HepG2 (cell line): ENCODE results near the gene FBXO28. TPM values are rescaled to one million over a fixed set of nuclear protein-coding genes. Genes with fewer than 3 reads are reported as not detected.

Source experiments
- CREBL2 ChIP-seq: sonication (generic); formaldehyde crosslinking; IDR thresholded peaks from 2 replicates; pipeline ENCODE4 v1.8.1; 2023; ENCODE audit warnings: missing genetic modification reagents, mild to moderate bottlenecking, borderline replicate concordance
- DPF2 ChIP-seq: sonication (generic); formaldehyde crosslinking; IDR thresholded peaks from 2 replicates; pipeline ENCODE4 v1.4.0; 2020; ENCODE audit warnings: mild to moderate bottlenecking, low read depth, missing genetic modification reagents, borderline replicate concordance
- E2F5 ChIP-seq: sonication (generic); formaldehyde crosslinking; conservative IDR thresholded peaks from 2 replicates; pipeline ENCODE4 v1.4.0; 2020; ENCODE audit warnings: missing genetic modification reagents
- FOXK2 ChIP-seq: fragments of 450-650 bp; IDR thresholded peaks from 2 replicates; pipeline ENCODE4 v1.6.1; 2016
- HDAC1 ChIP-seq: sonication (generic); formaldehyde crosslinking; IDR thresholded peaks from 2 replicates; pipeline ENCODE4 v1.5.1; 2020; ENCODE audit warnings: mild to moderate bottlenecking, missing genetic modification reagents
- POLR2G ChIP-seq: fragments of 200-400 bp; formaldehyde crosslinking; IDR thresholded peaks from 2 replicates; pipeline ENCODE4 v1.6.1; 2018; ENCODE audit warnings: mild to moderate bottlenecking, low read depth, low read length, moderate library complexity
- REPIN1 ChIP-seq: sonication (generic); formaldehyde crosslinking; IDR thresholded peaks from 2 replicates; pipeline ENCODE4 v1.8.0; 2022; ENCODE audit warnings: missing genetic modification reagents, low read depth, mild to moderate bottlenecking, borderline replicate concordance
- SMYD3 ChIP-seq: sonication (generic); formaldehyde crosslinking; IDR thresholded peaks from 2 replicates; pipeline ENCODE4 v1.8.1; 2023; ENCODE audit warnings: mild to moderate bottlenecking, missing genetic modification reagents
- TBL1XR1 ChIP-seq: fragments of 150-350 bp; IDR thresholded peaks from 2 replicates; pipeline ENCODE4 v1.6.1; 2014; ENCODE audit warnings: borderline replicate concordance, low read length; ENCODE audit not compliant: partially characterized antibody
- UBTF ChIP-seq: sonication (generic); formaldehyde crosslinking; IDR thresholded peaks from 2 replicates; pipeline ENCODE4 v1.4.0; 2020; ENCODE audit warnings: mild to moderate bottlenecking, missing genetic modification reagents
- XRCC5 ChIP-seq: fragments of 200-400 bp; formaldehyde crosslinking; optimal IDR thresholded peaks from 2 replicates; pipeline ENCODE3; 2017; ENCODE audit warnings: mild to moderate bottlenecking, low read length
- ZNF407 ChIP-seq: sonication (generic); formaldehyde crosslinking; IDR thresholded peaks from one replicate; pipeline ENCODE4 v1.5.1; 2020; ENCODE audit warnings: mild to moderate bottlenecking, missing genetic modification reagents; ENCODE audit errors: not compliant biosample characterization
- ZNF546 ChIP-seq: sonication (generic); formaldehyde crosslinking; conservative IDR thresholded peaks from 2 replicates; pipeline ENCODE4 v1.8.1; 2023; ENCODE audit warnings: mild to moderate bottlenecking, missing genetic modification reagents
- ZNF547 ChIP-seq: sonication (generic); formaldehyde crosslinking; IDR thresholded peaks from 2 replicates; pipeline ENCODE4 v1.5.1; 2020; ENCODE audit warnings: mild to moderate bottlenecking, missing genetic modification reagents
- polyA plus RNA-seq, 8 experiments: library from polyadenylated mRNA; depleted of rRNA in 3 of 8; stranded (reverse) in 7 of 8; unstranded in 1 of 8; fragments of >200 nt; fragmentation: Illumina TruSeq in 4 of 8; extraction: Trizol in 4 of 8; gene quantifications; 2 replicates each; pipeline versions ENCODE4 v1.2.1 to v1.2.3, GENCODE V29; 2011 to 2016; ENCODE audit warnings: low read depth in 4 of 8, missing spikeins in 1 of 8, mixed read lengths in 1 of 8; ENCODE audit not compliant: insufficient read depth in 1 of 8
- total RNA-seq, 5 experiments: library from RNA; depleted of rRNA; stranded (reverse); fragments of >200 nt; fragmentation: Illumina TruSeq; extraction: Trizol; gene quantifications; 2 replicates each; pipeline ENCODE4 v1.2.3, GENCODE V29; 2016; ENCODE audit warnings: low read depth in 1 of 5

FBXO28 gene
- total and polyA plus RNA-seq, 2 of the 13 experiments (the other 11 are each of a cell fraction or from before 2014, with no cell fraction given): 8.5 to 29.1 TPM

- TF ChIP-seq ZNF407 (CRISPR knock-in tag): no peak
- no peak for TF ChIP-seq HDAC1 (CRISPR knock-in tag)
- TF ChIP-seq POLR2G: no peak
- TF ChIP-seq XRCC5: no peak
- no peak for TF ChIP-seq E2F5
- TF ChIP-seq UBTF: no peak
- TF ChIP-seq TBL1XR1: no peak
- no peak for TF ChIP-seq REPIN1 (CRISPR knock-in tag)
- no peak for TF ChIP-seq DPF2 (CRISPR knock-in tag)
- no peak for TF ChIP-seq SMYD3
- no peak for TF ChIP-seq FOXK2
- no peak for TF ChIP-seq CREBL2 (CRISPR knock-in tag)
- no peak for TF ChIP-seq ZNF547
- TF ChIP-seq ZNF546 (CRISPR knock-in tag): no peak
These were observed 45.3 kb upstream of the FBXO28 start (continued) for GRCh38 chr1:224068458-224069072.
